ENCODE data around the gene BICDL2.

The BICDL2 gene

DNA sequence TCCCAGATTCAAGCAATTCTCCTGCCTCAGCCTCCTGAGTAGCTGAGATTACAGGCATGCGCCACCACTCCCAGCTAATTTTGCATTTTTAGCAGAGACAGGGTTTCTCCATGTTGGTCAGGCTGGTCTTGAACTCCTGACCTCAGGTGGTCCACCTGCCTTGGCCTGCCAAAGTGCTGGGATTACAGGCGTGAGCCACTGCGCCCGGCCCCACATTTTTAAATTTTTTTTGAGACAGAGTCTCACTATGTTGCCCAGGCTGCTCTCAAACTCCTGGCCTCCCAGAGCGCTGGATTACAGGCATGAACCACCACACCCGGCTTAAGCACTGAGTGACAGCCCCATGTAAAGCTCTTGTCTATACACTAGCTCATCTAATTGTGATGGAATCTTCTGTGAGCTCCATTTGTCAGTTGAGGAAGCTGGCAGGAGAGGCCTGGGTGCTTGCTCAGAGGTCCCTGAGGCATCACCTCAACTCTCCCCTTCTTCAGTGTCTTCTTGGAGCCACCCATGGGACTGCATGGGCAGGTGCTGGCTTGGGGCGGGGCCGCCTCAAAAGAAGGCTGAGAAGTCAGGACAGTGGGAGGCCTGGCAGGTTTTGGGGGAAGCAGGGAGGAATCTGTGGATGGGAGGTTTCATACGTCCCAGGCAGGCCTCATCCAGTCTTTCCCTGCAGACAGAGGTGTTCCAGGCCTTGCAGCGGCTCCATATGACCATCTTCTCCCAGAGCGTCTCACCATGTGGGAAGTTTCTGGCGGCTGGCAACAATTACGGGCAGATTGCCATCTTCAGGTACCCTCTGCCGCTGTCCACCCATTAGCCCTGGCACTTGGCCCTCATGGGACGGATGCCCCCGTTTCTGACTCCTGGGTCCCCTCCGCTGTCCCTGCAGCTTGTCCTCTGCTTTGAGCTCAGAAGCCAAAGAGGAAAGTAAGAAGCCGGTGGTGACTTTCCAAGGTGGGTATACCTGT, 11.4 kb downstream of the BICDL2 start:
- DNase-seq (ENCODE audit: low read depth), result no peak

DNA sequence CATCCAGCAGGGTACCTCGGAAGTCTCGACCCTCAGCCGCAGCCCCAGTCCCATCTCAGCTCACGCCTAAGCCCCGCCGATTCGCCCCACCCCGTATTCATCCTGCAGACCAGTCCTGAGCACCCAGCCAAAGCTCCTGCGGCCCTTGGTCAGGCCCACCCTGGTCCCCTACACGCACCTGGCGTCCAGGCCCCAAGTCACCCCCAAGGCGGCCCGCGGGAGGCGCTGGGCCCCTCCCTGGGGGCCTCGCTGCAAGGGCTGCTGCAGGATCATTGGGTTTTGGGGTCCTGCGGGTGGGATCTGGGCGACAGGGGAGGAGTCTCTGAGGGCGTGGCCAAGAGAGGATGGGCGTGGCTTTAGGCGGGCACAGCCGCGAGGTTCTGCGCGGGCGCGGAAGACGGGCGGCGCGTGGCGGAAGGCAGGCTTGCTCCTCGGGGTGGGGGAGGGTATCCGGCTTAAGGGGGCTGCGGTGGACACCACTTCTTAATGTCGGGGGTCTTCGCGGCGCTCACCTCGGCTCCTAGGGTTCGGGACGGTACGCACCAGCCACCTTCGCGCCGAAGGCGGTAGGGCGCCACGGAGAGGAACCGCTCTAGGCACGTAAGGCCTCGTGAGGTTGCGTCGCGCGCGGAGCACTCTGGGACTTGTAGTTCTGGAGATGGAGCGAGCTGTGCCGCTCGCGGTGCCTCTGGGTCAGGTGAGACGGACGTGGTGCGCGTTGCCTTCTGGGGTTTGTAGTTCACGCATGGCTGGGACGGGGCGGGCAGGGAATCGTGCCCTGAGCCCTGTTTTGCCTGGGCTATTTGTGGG, 12.9 kb downstream of the BICDL2 start, which contains the start of the genes HCFC1R1 and THOC6:
HCFC1R1 (minus strand) TSS at position 274 of the 810 bp plus-strand sequence; CDS start at position 273, 1 bp downstream.
THOC6 (plus strand) TSS at position 367 of the 810 bp plus-strand sequence; CDS start at position 659, 292 bp downstream.
- DNase-seq (ENCODE audit: low read depth), result peak; percentile 90

DNA sequence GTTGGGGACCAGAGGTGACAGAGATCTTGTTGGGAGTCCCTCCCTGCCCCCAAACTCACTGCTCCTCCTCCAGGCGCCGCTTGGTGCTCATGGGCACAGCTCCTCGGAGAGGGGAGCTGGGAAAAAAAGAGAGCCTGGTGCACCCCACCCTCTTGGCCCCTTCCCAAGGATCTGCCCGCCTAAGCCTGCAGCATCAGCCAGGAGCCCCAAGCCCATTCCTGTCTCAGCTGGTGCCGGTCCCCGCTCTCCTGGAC, 13.4 kb downstream of the BICDL2 start:
- DNase-seq (ENCODE audit: low read depth), result no peak

DNA sequence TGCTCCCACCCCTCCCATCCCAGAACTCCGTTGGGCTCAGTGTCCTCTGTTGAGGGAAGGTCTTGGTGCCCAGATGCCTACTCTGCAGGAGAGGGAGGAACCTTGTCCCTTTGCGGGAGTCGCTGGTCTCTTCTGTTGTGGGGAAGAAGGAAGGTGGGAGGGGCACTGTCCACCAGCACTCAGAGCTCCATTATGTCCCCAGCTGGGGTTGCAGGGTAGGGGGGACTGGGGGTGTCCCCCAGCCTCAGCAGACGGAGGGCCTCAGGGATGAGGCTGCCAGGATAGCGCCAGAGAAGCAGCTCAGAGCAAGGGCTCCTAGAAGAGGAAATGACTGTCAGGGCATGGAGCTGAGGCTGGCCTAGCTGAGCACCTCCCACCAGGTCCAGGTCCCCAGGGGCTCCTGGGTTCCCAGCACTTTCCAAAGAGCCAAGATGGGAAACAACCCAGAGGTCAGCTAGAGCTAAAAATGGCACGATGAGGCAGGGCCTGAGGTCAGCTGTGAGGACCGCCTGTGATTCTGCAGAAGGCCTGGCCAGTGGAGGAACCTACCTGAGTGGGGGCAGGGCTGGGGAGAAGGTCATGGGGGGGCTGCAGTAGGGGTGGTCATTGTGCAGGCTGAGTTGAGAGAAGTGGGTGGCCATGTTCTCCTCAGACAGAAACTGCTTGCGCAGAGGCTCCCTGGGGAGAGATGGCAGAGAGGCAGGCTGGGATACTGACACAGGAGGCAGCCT, 13.9 kb downstream of the BICDL2 start:
- DNase-seq (ENCODE audit: low read depth), result no peak

DNA sequence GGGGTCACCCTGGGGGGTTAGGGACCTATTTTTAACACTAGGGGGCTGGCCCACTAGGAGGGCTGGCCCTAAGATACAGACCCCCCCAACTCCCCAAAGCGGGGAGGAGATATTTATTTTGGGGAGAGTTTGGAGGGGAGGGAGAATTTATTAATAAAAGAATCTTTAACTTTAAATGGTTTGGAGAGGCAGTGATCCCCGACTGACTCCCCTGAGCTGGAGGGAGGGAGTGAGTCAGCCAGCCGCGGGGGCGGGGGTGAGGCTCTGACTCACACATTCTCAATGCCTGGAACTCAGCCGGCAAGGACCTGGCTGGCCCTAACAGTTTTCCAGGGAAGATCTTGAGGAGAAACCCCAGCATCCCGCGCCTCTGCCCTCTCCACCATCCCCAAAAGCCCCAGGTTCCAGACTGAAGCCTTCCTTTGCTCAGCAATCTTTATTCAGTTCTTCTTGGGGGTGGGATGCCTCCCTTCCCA, 14.5 kb downstream of the BICDL2 start:
- peak; percentile 88 for DNase-seq (ENCODE audit: low read depth)

DNA sequence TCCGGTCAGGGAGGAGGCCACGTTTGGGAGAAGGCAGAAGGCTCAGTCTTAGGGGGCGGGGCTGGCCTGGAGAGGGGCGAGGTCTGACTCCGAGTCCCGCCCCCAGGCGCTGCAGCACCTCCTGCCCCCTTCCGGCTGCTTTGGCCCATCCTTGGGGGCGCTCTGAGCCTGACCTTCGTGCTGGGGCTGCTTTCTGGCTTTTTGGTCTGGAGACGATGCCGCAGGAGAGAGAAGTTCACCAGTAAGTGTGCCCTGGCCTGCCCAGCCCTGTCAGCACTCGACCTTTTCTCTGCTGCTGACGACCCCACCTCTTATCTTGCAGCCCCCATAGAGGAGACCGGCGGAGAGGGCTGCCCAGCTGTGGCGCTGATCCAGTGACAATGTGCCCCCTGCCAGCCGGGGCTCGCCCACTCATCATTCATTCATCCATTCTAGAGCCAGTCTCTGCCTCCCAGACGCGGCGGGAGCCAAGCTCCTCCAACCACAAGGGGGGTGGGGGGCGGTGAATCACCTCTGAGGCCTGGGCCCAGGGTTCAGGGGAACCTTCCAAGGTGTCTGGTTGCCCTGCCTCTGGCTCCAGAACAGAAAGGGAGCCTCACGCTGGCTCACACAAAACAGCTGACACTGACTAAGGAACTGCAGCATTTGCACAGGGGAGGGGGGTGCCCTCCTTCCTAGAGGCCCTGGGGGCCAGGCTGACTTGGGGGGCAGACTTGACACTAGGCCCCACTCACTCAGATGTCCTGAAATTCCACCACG, 15.1 kb downstream of the BICDL2 start:
- DNase-seq (ENCODE audit: low read depth), result peak; percentile 77

DNA sequence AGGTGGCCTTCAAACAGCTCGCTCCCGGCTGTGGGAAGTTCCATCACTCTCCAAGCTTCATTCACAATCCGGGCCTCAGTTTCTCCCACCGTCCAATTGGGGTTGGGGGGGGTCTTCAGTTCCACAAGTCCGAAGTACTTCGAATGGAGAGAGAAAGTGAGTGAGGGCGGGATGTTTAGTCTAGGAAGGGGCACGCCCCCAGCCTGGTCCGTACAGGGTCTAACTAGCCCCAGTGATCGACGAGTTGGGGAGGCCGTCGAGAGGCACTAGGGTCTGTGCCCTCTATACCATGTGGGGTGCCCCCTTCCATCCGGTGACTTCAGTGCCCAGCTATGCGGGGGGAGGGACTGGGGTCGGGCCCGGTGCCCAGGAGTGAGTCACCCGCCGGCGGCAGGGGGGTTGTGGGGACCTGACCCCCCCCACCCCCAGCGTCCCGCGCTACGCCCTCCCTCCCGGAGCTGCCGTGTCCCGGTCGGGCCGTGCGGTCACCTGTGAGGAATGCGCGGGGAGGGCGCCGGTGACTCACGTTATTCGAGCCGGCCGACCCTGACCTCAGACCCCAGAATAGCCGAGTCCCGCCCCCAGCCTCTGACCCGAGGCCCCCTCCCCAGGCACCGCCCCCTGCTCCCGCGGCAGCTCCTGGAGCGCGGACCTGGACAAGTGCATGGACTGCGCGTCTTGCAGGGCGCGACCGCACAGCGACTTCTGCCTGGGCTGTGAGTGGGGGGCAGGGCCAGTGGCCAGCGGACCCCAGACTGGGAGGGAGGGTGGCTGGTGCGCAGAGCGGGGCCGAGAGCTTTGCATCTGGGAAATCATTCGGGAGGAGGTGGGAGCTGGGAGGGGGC, 15.9 kb downstream of the BICDL2 start:
- DNase-seq (ENCODE audit: low read depth), result peak; percentile 50

DNA sequence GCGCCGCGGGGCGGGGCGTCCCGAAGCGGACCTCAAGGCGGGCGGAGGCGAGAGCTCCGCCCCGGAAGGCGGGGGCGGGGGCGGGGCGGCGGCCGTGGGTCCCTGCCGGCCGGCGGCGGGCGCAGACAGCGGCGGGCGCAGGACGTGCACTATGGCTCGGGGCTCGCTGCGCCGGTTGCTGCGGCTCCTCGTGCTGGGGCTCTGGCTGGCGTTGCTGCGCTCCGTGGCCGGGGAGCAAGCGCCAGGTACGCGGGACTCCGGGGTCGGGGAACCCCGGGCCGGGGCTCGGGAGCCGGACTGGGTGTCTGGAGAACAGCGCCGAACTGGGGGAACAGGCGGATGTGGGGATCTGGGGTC, 16.5 kb downstream of the BICDL2 start, which contains the start of gene TNFRSF12A:
TNFRSF12A (plus strand) TSS at position 122 of the 357 bp plus-strand sequence; CDS start at position 152, 30 bp downstream.
- DNase-seq (ENCODE audit: low read depth), result peak; percentile 58

DNA sequence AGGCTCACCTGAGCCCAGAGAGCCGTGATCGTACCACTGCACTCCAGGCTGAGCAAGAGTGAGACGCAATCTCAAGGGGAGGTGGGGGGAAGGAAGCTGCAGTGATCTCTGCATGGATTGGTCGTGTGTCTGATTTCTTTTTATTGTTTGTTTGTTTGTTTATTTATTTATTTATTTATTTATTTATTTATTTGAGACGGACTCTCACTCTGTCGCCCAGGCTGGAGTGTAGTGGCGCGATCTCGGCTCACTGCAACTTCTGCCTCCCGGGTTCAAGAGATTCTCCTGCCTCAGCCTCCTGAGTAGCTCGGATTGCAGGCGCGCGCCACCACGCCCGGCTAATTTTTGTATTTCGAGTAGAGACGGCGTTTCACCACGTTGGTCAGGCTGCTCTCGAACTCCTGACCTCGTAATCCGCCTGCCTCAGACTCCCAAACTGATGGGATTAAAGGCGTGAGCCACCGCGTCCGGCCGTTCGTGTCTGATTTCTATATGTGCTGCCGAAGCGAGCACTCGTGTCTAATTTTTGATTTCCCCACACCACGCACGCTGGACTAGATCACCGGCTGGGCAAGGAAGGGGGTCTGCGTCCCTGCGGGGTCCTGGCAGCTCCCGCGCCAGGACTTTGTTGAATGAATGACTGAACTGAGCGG, 17.0 kb downstream of the BICDL2 start:
- no peak for DNase-seq (ENCODE audit: low read depth)

DNA sequence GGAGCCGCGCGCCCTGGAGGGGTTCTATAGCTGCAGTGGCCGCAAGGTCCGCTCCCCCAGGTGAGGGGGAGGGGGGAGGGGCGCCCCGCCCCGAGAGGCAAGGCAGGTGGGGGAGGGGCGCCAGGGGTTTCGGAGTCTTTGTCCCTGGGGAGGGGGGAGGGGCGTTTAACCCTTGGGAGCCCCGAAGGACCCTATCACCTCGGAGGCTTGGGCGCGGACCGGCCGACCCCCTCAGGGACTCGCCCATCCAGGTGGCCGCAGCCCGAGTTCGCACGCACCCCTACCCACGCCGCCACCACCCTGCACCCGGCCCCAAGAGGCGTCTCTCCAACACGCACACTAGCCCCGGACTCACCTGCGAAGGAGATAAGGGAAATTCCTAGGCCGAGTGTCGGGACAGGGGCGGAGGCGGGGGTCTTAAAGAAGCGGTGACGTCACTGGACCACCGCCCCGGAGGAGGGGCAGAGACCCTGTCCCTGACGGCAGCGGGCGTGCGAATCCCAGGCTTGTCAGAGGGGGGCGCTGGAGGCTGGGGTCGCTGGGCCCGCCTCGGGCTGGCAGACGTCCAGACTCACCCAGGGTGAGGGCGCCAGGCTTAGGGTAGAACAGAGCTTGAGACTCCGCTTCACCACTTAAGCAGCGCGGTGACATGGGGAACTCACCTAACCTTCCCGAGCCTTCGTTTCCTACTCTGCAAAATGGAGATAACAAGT, 18.8 kb downstream of the BICDL2 start, which contains the start of gene CLDN6:
CLDN6 (minus strand) TSS at position 390 of the 713 bp plus-strand sequence. CDS start 2,162 bp downstream, outside the sequence.
- no peak for DNase-seq (ENCODE audit: low read depth)

DNA sequence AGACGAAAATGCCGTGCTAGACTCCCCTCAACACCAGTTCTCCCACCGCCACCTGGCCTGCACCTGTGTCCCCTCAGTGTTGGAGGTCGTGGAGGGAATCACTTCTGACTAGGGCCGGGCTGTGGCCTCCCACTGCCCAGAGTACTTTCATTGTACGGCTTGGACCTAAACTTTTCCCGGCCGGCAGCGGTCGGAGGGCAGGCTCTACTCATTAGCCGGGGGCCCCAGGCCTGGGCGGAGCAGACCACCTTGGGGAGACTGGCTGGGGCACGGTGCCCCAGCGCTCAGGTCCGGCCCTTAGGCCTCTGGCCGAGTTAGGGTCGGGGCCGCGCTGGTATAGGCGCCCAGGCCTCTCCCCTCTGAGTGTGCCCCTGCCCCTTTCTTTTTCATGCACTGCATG, 19.4 kb downstream of the BICDL2 start:
- no peak for DNase-seq (ENCODE audit: low read depth)

DNA sequence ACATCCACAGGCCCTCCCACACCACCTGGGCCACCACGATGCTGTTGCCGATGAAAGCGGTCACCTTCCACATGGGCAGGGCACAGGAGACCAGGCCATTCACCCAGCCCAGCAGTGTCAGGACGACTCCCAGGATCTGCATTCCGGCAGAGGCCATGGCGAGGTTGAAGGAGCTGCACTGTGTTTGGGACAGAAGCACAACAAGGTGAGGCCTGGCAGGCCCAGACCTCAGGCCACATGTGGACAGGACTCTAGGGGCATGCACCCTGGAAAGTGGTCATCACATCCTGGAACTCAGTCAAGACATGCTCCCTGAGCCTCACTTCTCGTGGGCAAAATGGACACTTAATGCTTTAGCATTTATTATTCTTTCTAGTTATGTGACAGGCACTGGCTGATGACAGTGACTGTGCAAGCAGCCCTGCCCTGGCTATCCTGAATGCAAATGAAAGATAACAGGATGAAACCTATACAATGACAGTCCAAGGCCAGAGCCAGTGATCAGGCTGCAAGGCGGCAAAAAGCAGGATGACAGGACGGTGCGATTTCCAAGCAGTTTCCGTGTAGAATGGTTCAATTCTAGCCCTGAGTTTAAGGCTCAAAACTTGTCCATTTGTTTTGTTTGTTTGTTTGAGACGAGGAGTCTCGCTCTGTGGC, 20.8 kb downstream of the BICDL2 start:
- no peak for DNase-seq (ENCODE audit: low read depth)

DNA sequence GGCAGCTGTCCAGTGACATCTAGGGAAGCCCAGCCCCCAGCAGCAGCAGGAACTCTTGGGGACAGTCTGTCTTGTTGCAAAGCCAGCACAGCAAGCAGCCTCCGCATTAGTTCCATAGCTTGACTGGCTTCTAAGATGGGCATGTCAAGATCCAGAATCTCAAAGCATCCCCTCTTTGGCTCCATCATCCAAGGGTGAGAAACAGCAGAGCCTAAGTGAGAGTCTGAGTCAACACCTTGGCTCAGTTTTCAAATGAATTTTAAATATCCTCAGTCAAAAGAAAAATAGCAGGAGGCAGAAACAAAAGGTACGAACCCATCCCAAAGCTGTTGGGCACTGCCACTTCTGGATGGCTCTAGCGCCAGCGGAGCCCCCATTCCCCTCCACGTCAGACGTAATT, 21.8 kb downstream of the BICDL2 start:
- no peak for DNase-seq (ENCODE audit: low read depth)

DNA sequence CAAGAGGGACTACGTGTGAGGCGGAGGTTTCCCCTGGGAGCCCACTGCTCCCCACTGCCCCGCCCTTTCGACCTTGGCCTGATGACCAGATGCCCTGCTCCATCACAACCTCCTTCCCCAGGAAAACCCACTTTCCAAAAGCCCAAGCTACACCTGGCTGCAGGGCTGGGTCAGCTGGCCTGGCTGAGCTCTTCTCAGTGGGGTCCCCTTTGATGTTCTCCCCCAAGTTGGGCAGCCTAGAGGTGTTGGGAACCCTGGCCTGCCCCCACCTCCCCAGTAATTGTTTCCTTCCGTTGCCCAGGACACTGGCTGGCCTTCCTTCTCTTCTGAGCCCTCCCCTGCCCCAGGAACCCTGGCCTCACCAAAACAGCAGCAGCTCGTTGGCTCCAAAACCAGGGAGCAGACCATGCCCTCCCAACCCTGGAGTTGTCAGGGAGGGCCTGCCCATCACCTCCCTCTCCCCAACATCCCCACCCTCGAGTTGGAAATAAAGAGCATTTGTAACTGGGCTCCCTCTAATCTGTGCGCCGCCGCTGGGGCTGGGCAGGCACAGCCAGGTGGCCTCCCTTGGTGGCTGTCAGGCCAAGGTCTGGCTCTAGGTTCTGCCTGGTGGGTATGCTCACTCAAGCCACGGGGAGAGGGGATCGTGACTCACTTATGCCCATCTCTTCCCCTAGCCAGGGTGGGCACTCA, 22.6 kb downstream of the BICDL2 start:
- no peak for DNase-seq (ENCODE audit: low read depth)

DNA sequence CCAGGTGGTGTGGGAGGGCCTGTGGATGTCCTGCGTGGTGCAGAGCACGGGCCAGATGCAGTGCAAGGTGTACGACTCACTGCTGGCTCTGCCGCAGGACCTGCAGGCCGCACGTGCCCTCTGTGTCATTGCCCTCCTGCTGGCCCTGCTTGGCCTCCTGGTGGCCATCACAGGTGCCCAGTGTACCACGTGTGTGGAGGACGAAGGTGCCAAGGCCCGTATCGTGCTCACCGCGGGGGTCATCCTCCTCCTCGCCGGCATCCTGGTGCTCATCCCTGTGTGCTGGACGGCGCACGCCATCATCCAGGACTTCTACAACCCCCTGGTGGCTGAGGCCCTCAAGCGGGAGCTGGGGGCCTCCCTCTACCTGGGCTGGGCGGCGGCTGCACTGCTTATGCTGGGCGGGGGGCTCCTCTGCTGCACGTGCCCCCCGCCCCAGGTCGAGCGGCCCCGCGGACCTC, 23.2 kb downstream of the BICDL2 start:
- no peak for DNase-seq (ENCODE audit: low read depth)

DNA sequence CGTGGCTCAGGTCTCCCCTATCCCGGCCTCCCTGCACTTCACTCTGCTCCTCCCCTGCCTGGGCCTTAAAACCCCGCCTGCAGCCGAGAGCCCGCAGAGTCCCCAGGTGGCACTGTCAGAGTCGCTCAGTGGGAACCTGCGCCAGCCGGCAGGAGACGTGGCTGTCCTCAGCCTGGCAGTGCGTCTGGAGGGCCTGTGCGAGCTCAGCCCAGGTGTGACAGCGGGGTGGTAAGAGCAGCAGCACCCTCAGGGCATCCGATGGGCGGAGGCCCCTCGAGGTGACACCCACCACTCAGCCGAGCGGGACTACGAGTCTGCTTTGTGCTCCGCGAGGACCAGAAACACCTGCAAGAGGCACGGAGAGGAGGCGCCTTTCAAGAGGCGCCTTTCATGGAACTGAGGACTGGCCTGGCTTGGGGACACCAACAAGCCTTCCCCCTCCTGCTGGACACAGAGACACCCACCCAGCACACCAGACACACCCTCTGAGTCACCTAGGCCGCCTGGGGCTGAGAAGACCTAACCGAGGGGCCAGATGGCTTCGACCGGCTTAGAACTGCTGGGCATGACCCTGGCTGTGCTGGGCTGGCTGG, 23.8 kb downstream of the BICDL2 start, which contains the start of gene CLDN9:
CLDN9 (plus strand) TSS at position 96 of the 593 bp plus-strand sequence; CDS start at position 536, 440 bp downstream.
- no peak for DNase-seq (ENCODE audit: low read depth)

DNA sequence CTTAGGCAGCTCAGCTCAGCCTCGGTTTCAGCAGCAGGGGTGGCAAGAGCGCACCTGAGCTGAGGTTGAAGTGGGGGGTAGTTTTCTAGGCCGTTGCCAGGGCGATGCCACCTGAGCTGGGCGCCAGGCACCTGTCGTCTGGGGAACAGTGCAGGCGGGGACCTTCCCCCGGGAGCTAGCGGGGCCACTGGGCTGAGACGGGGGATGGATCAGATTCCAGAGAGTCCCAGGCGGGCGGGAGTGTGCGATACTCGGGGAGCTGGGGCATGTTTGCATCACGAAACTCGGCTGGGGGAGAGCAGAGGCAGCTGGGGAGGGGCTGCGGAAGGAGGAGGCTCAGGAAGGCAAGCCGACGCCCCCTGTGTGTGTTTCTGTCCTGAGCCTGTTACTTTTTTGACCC, 24.5 kb downstream of the BICDL2 start:
- DNase-seq (ENCODE audit: low read depth), result no peak

Data from stimulated activated CD8-positive, alpha-beta memory T cell treated with anti-CD3 and anti-CD28 coated beads, Interleukin-4, amount 100 ng/mL, for 24 hours (primary cell).